HepG2 (cell line): ENCODE data around the gene PNMA8C. TPM values are rescaled to one million over a fixed set of nuclear protein-coding genes. Genes with fewer than 3 reads are reported as not detected.

Experiments
- ATAC-seq: fragments of 200-7000 bp; cut with Tn5 transposase; 3 replicates; pipeline ENCODE4 v1.9.1; 2020; ENCODE audit warnings: mild to moderate bottlenecking, moderate library complexity
- BruUV-seq: library from RNA; stranded (reverse); fragments of 400-500 nt; replicated peaks from 2 replicates; lab custom pipeline; 2021; lab: Mats Ljungman, UMichigan
- CTCF ChIA-PET: fragments of 300-600 bp; formaldehyde crosslinking; extraction: SDS; loops from one replicate; lab custom pipeline; 2021; ENCODE audit warnings: low total read pairs, inconsistent platforms, low intra/inter-chr PET ratio; lab: Yijun Ruan, JAX
- POLR2A ChIA-PET: fragments of 350-600 bp; sonication (Branson Sonifier 250); formaldehyde crosslinking; loops from one replicate; lab custom pipeline; 2020; ENCODE audit warnings: antibody characterized with exemption, inconsistent platforms; lab: Yijun Ruan, JAX
- DNase-seq: peaks from one replicate; pipeline ENCODE4 v3.0.0-alpha.2; 2015; ENCODE audit warnings: low spot score
- FAIRE-seq: peaks from 3 replicates; lab custom pipeline; 2011; peaks lifted over from hg19 to GRCh38; lab: Jason Lieb, UNC
- H2AFZ ChIP-seq: one replicate; pipeline ENCODE4 v1.6.1; 2011; ENCODE audit warnings: low read length, inconsistent platforms
- H3K27ac ChIP-seq: fragments of 300-600 bp; 3 replicates; pipeline ENCODE4 v1.8.0; 2011; ENCODE audit warnings: mixed run types, mild to moderate bottlenecking, mixed read lengths, low read length, inconsistent platforms; ENCODE audit not compliant: insufficient read depth; ENCODE audit errors: extremely low read length
- H3K27me3 ChIP-seq, 2 experiments: fragments of 200-600 bp in 1 of 2; 2 replicates in 1 of 2; 3 replicates in 1 of 2; pipeline versions ENCODE4 v1.6.0 to v1.8.0; 2011; ENCODE audit warnings: low read length in 2 of 2, mild to moderate bottlenecking in 2 of 2, moderate library complexity in 2 of 2, inconsistent platforms in 1 of 2; ENCODE audit not compliant: insufficient read depth in 2 of 2, control insufficient read depth in 1 of 2
- H3K36me3 ChIP-seq, 2 experiments: fragments of 200-600 bp in 1 of 2; replicated peaks in 1 of 2; 2 replicates in 1 of 2; 3 replicates in 1 of 2; pipeline versions ENCODE4 v1.5.1 to v1.8.0; 2011; ENCODE audit warnings: low read length in 2 of 2, inconsistent platforms in 1 of 2; ENCODE audit not compliant: insufficient read depth in 2 of 2, control insufficient read depth in 1 of 2
- H3K4me1 ChIP-seq: 2 replicates; pipeline ENCODE4 v1.5.1; 2012; ENCODE audit warnings: low read length, inconsistent platforms; ENCODE audit not compliant: insufficient read depth
- H3K4me2 ChIP-seq: 2 replicates; pipeline ENCODE4 v1.6.0; 2011; ENCODE audit warnings: low read depth, low read length, inconsistent platforms
- H3K4me3 ChIP-seq, 3 experiments: fragments of 200-600 bp in 1 of 3; sonication (generic), shearing (Covaris generic) in 1 of 3; replicated peaks in 1 of 3; 2 replicates each; pipeline ENCODE4 v1.5.1; 2011 to 2016; ENCODE audit warnings: low read length in 3 of 3, inconsistent platforms in 2 of 3, low read depth in 2 of 3, mild to moderate bottlenecking in 2 of 3, control low read depth in 1 of 3, mixed read lengths in 1 of 3; ENCODE audit not compliant: insufficient read depth in 1 of 3
- H3K79me2 ChIP-seq: one replicate; pipeline ENCODE4 v1.6.1; 2011; ENCODE audit warnings: low read length, inconsistent platforms; ENCODE audit not compliant: insufficient read depth
- H3K9ac ChIP-seq: 2 replicates; pipeline ENCODE4 v1.6.0; 2011; ENCODE audit warnings: mild to moderate bottlenecking, low read depth, low read length, inconsistent platforms; ENCODE audit not compliant: insufficient read depth
- H3K9me3 ChIP-seq: 2 replicates; pipeline ENCODE4 v1.5.1; 2012; ENCODE audit warnings: mild to moderate bottlenecking, low read length
- H4K20me1 ChIP-seq: 2 replicates; pipeline ENCODE4 v1.6.0; 2011; ENCODE audit warnings: inconsistent platforms, mild to moderate bottlenecking, low read length, moderate library complexity; ENCODE audit not compliant: insufficient read depth
- BCLAF1 ChIP-seq: fragments of 450-650 bp; IDR thresholded peaks from 2 replicates; pipeline ENCODE4 v1.6.1; 2017; ENCODE audit warnings: mild to moderate bottlenecking
- CBX2 ChIP-seq, 2 experiments: fragments of 200-600 bp in 1 of 2; sonication (generic); formaldehyde crosslinking in 1 of 2; IDR thresholded peaks; 2 replicates each; pipeline versions ENCODE4 v1.7.0 to v1.8.1; 2018 to 2022; ENCODE audit warnings: low read depth in 2 of 2, low read length in 1 of 2, mild to moderate bottlenecking in 1 of 2, missing genetic modification reagents in 1 of 2
- KMT2A ChIP-seq: sonication (generic); formaldehyde crosslinking; IDR thresholded peaks from 2 replicates; pipeline ENCODE4 v1.4.0; 2020; ENCODE audit warnings: missing genetic modification reagents
- MNT ChIP-seq: fragments of 450-650 bp; IDR thresholded peaks from 2 replicates; pipeline ENCODE4 v1.6.1; 2016
- PCBP1 ChIP-seq: fragments of 200-400 bp; formaldehyde crosslinking; IDR thresholded peaks from 2 replicates; pipeline ENCODE4 v1.6.1; 2017; ENCODE audit warnings: mild to moderate bottlenecking, low read depth, low read length, borderline replicate concordance
- POLR2A ChIP-seq, 2 experiments: IDR thresholded peaks; 2 replicates each; pipeline ENCODE4 v1.6.1; 2011; ENCODE audit warnings: low read depth in 2 of 2, low read length in 2 of 2, mild to moderate bottlenecking in 1 of 2, moderate library complexity in 1 of 2; ENCODE audit not compliant: insufficient read depth in 1 of 2
- RFX5 ChIP-seq: IDR thresholded peaks from 2 replicates; pipeline ENCODE4 v1.6.1; 2011; ENCODE audit warnings: low read depth, low read length, improper control_type of control experiment
- SAP130 ChIP-seq: IDR thresholded peaks from 2 replicates; pipeline ENCODE4 v1.6.1; 2016; ENCODE audit warnings: low read depth
- SIN3A ChIP-seq: IDR thresholded peaks from 2 replicates; pipeline ENCODE4 v1.6.1; 2011; ENCODE audit warnings: low read depth, mild to moderate bottlenecking, control low read depth, low read length, borderline replicate concordance
- ZFP82 ChIP-seq: sonication (generic); formaldehyde crosslinking; IDR thresholded peaks from 2 replicates; pipeline ENCODE4 v1.5.1; 2020; ENCODE audit warnings: mild to moderate bottlenecking, missing genetic modification reagents, borderline replicate concordance
- ZKSCAN8 ChIP-seq: IDR thresholded peaks from 2 replicates; pipeline ENCODE4 v1.6.1; 2016; ENCODE audit warnings: borderline replicate concordance, missing genetic modification reagents, missing compliant biosample characterization
- ZNF597 ChIP-seq: sonication (generic); formaldehyde crosslinking; IDR thresholded peaks from 2 replicates; pipeline ENCODE4 v1.5.0; 2020; ENCODE audit warnings: missing genetic modification reagents
- ZNF7 ChIP-seq: IDR thresholded peaks from 2 replicates; pipeline ENCODE4 v1.6.1; 2016; ENCODE audit warnings: missing biosample characterization, missing genetic modification reagents
- ZNF773 ChIP-seq: sonication (generic); formaldehyde crosslinking; IDR thresholded peaks from 2 replicates; pipeline ENCODE4 v1.4.0; 2020; ENCODE audit warnings: missing genetic modification reagents, borderline replicate concordance
- ZNF839 ChIP-seq: sonication (generic); formaldehyde crosslinking; IDR thresholded peaks from 2 replicates; pipeline ENCODE4 v1.4.0; 2020; ENCODE audit warnings: missing genetic modification reagents, mild to moderate bottlenecking, borderline replicate concordance
- WGBS: methylation state at CpG from one replicate; pipeline ENCODE4 v1.1.6; 2017; ENCODE audit warnings: low lambda C conversion rate; 5-methylcytosine and 5-hydroxymethylcytosine counted together
- in situ Hi-C: cut with HindIII; loops from 2 replicates; pipeline ENCODE4 v1.10.0; 2017; ENCODE audit warnings: low pct_unique_long_range_greater_than_20kb; ENCODE audit not compliant: extremely low pct_ligation_motif_present
- intact Hi-C: fragments of 100-400 bp; cut with micrococcal nuclease; formaldehyde crosslinking; loops from one replicate; pipeline ENCODE4 v1.10.0; 2022; ENCODE audit not compliant: unreplicated experiment
- polyA plus RNA-seq, 8 experiments: library from polyadenylated mRNA; depleted of rRNA in 3 of 8; stranded (reverse) in 7 of 8; unstranded in 1 of 8; fragments of >200 nt; fragmentation: Illumina TruSeq in 4 of 8; extraction: Trizol in 4 of 8; gene quantifications; 2 replicates each; pipeline versions ENCODE4 v1.2.1 to v1.2.3, GENCODE V29; 2011 to 2016; ENCODE audit warnings: low read depth in 4 of 8, missing spikeins in 1 of 8, mixed read lengths in 1 of 8; ENCODE audit not compliant: insufficient read depth in 1 of 8
- total RNA-seq, 5 experiments: library from RNA; depleted of rRNA; stranded (reverse); fragments of >200 nt; fragmentation: Illumina TruSeq; extraction: Trizol; gene quantifications; 2 replicates each; pipeline ENCODE4 v1.2.3, GENCODE V29; 2016; ENCODE audit warnings: low read depth in 1 of 5

PNMA8C gene
- total and polyA plus RNA-seq, 2 of the 13 experiments (the other 11 are each of a cell fraction or from before 2014, with no cell fraction given): not detected

DNA sequence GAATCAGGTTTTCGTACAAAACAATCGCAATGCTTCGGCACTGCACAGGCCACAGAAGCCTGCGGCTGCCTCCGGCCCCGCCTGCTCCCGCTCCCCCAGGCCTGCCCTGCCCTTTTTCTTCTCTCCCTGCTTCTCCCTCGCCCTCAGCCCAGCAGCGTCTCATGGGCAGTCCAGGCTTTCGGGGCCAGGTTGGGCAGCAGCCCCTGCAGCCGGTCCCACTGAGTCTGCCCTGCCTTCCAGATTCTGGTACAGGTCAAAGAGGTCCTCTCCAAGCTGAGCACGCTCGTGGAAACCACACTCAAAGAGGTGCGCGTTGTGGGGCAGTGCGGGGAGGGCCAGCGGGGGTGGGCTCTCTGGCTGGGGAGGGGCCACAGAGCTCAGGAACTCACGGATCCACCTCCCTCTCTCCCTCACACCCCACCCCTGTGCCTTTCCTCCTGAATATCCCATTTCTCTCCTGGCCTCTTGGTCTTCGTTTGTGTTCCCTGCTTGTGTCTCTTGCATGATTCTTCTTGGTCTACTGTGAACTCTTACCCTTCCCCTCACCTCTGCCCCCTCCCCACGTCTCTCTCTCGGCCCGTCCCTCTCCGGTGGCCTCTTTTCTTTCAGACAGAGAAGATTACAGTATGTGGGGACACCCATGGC, 45.4 kb downstream of the PNMA8C start (continued):
- TF ChIP-seq SIN3A: no peak
- TF ChIP-seq, all 625 proteins: peak for 0

DNA sequence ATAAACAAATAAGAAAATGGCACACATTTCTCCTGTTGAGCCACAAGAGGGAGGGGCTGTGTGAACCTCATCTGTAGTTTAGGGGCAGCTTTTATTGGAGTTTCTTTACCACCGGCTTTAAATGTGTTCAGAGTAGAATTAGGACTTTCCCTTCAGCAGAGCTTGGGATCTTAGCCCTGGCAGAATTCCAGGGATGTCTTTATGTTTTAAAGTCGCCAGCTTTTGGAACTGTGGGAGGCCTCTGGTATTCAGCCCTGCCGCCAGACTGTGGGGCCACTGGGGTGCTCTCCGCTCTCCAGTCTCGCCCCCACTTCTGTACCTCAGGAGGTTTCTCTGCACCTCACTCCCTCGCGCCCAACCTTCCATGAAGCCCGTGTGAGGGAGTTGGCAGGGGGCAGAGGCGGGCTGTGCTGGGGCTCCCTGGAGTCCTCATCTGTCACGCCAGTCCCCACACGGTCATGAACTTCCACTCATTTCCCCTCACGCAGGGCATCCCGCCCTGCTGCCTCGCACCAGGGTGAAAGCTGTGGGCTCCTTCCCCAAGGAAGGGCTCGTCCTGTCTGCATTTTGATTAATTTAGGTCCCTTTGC, 46.9 kb downstream of the PNMA8C start:
- no peak overlapping the region for H3K4me3 ChIP-seq
- FAIRE-seq: no peak
- H3K9me3 ChIP-seq: no peaks in the 10 kb centered on the region
- H3K27me3 ChIP-seq: no peaks in the 10 kb centered on the region
- no peak overlapping the region for H3K27ac ChIP-seq
- no peak overlapping the region for H3K4me2 ChIP-seq
- ATAC-seq: no peak
- no peaks in the 10 kb centered on the region for H4K20me1 ChIP-seq
- TF ChIP-seq ZKSCAN8 (CRISPR knock-in tag): no peak
- no peak for TF ChIP-seq ZFP82 (CRISPR knock-in tag)
- no peak for TF ChIP-seq MNT
- no peak for TF ChIP-seq BCLAF1
- TF ChIP-seq RFX5: no peak
- no peak for TF ChIP-seq PCBP1
- no peak for TF ChIP-seq ZNF773 (CRISPR knock-in tag)
- TF ChIP-seq SAP130 (CRISPR knock-in tag): no peak
- TF ChIP-seq ZNF597 (CRISPR knock-in tag): no peak
- no peak for TF ChIP-seq ZNF839 (CRISPR knock-in tag)
- TF ChIP-seq CBX2 (IDR thresholded peaks at IDR 0.05; ENCODE audit: low read depth, low read length): no peak
- TF ChIP-seq CBX2 (CRISPR knock-in tag; IDR thresholded peaks at IDR 0.05; ENCODE audit: low read depth): no peak
- no peak for TF ChIP-seq POLR2A (IDR thresholded peaks at IDR 0.05; ENCODE audit: insufficient read depth in 1 of 2, low read depth in 2 of 2, low read length in 2 of 2)
- TF ChIP-seq KMT2A (CRISPR knock-in tag): no peak
- no peak for TF ChIP-seq ZNF7 (CRISPR knock-in tag)
- intact Hi-C loops (no loop called here), in situ Hi-C loops (no loop called here)
- H2AFZ ChIP-seq: no peak overlapping the region
- no peaks in the 10 kb centered on the region for H3K79me2 ChIP-seq
- BruUV-seq: no TSS peak
- ChIA-PET CTCF (no interaction called here), POLR2A (no interaction called here)
- peaks cover 14 to 77% of the 10 kb centered on the region in 2 experiments for H3K36me3 ChIP-seq
- DNase-seq: no peak
- H3K9ac ChIP-seq: no peak overlapping the region
- WGBS: over 99% methylated on average over 15 of the region's 15 CpGs
- H3K4me1 ChIP-seq: peaks cover 11% of the 10 kb centered on the region
